HG03060 (cell line): ENCODE results near the gene CCDC63.
"Not testable (repeated sequence)": the region's sequence is repeated elsewhere in the genome, so short reads cannot be mapped to it uniquely, and the experiment has no call there.

ENCODE experiments used
- ATAC-seq: cut with Tn5 transposase; IDR thresholded peaks from one replicate; pipeline ENCODE4 v1.9.1; 2021; ENCODE audit warnings: low read depth, moderate number of reproducible peaks; ENCODE audit not compliant: unreplicated experiment

Gene CCDC63

GRCh38 chr12:110844131-110844530 lies 2.7 kb upstream of the CCDC63 start:
- no peak for ATAC-seq

GRCh38 chr12:110844551-110845338 lies 2.0 kb upstream of the CCDC63 start:
- ATAC-seq: no peak

- ATAC-seq: no peak
Observed at GRCh38 chr12:110845339-110845682, 1.5 kb upstream of the CCDC63 start.

- ATAC-seq: no peak
Observed at GRCh38 chr12:110848314-110848923, 1.6 kb downstream of the CCDC63 start.

- no peak for ATAC-seq
Observed at GRCh38 chr12:110849221-110849620, 2.4 kb downstream of the CCDC63 start.

GRCh38 chr12:110849748-110850403 lies 3.1 kb downstream of the CCDC63 start:
- no peak for ATAC-seq

GRCh38 chr12:110850762-110851161 lies 4.0 kb downstream of the CCDC63 start:
- ATAC-seq: no peak

- no peak for ATAC-seq
Observed at GRCh38 chr12:110853836-110854235, 7.0 kb downstream of the CCDC63 start.

GRCh38 chr12:110856542-110856941 lies 9.8 kb downstream of the CCDC63 start:
- no peak for ATAC-seq

- no peak for ATAC-seq
Observed at GRCh38 chr12:110857528-110857927, 10.7 kb downstream of the CCDC63 start.

- ATAC-seq: not testable (repeated sequence)
Observed at GRCh38 chr12:110857954-110858353, 11.2 kb downstream of the CCDC63 start.

GRCh38 chr12:110858848-110859247 lies 12.1 kb downstream of the CCDC63 start:
- no peak for ATAC-seq

- no peak for ATAC-seq
Observed at GRCh38 chr12:110860833-110861296, 14.1 kb downstream of the CCDC63 start.

GRCh38 chr12:110861729-110862128 lies 14.9 kb downstream of the CCDC63 start:
- ATAC-seq: no peak

- ATAC-seq: no peak
Observed at GRCh38 chr12:110862329-110862728, 15.5 kb downstream of the CCDC63 start.

- ATAC-seq: no peak
Observed at GRCh38 chr12:110863161-110863560, 16.4 kb downstream of the CCDC63 start.

GRCh38 chr12:110865521-110865920 lies 18.7 kb downstream of the CCDC63 start:
- ATAC-seq: no peak

GRCh38 chr12:110869026-110869425 lies 22.2 kb downstream of the CCDC63 start:
- no peak for ATAC-seq

GRCh38 chr12:110869803-110870202 lies 23.0 kb downstream of the CCDC63 start:
- no peak for ATAC-seq

- ATAC-seq: no peak
Observed at GRCh38 chr12:110872100-110872499, 25.3 kb downstream of the CCDC63 start.

- no peak for ATAC-seq
Observed at GRCh38 chr12:110874351-110874750, 27.6 kb downstream of the CCDC63 start.

GRCh38 chr12:110874781-110875180 lies 28.0 kb downstream of the CCDC63 start:
- no peak for ATAC-seq
